Activated CD4-positive, alpha-beta T cell treated with anti-CD3 and anti-CD28 coated beads, Interleukin-2, amount 50 U/mL, for 4 hours (primary cell): ENCODE data around the gene HELZ.
"Not testable (repeated sequence)": the region's sequence is repeated elsewhere in the genome, so short reads cannot be mapped to it uniquely, and the experiment has no call there.

Experiments
- DNase-seq, 2 experiments: peaks; one replicate each; pipeline ENCODE4 v3.0.0-alpha.2; 2020

HELZ gene

DNA sequence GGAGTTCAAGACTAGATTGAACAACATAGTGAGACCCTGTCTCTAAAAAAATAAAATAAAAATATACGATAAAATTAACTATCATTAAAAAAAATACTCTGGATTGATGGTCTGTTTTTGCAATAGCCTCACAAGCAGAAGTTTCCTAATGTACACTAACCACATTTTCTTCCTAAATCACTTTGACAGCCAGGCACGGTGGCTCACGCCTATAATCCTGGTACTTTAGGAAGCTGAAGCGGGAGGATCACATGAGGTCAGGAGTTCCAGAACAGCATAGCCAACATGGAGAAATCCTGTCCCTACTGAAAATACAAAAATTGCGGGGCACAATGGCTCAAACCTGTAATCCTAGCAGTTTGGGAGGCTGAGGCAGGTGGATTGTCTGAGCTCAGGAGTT lies 64.7 kb downstream of the HELZ start:
- DNase-seq = no peak

- no peak for DNase-seq
These were observed 66.4 kb downstream of the HELZ start for GRCh38 chr17:67178555-67178954.

GRCh38 chr17:67177732-67178131 lies 67.3 kb downstream of the HELZ start:
- DNase-seq = no peak

DNA sequence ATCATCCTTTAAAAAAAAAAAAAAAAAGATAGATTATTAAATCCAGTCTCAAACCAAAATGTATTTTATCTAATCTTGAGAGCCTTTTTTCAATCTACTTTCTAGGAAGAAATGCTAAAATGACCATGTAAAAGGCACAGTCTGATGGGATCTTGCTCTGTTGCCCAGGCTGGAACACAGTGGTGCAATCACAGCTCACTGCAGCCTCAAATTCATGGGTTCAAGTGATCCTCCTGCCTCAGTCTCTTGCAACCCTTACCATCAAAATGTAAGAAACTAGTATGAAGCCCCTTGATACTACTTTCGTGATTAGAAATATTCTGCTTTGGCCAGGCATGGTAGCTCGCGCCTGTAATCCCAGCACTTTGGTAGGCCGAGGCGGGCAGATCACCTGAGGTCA lies 70.8 kb downstream of the HELZ start:
- no peak for DNase-seq

- DNase-seq = no peak
These were observed 73.4 kb downstream of the HELZ start for GRCh38 chr17:67171560-67171959.

- DNase-seq = no peak
These were observed 76.5 kb downstream of the HELZ start for GRCh38 chr17:67168496-67168895.

GRCh38 chr17:67165201-67165600 lies 79.8 kb downstream of the HELZ start:
- no peak for DNase-seq

DNA sequence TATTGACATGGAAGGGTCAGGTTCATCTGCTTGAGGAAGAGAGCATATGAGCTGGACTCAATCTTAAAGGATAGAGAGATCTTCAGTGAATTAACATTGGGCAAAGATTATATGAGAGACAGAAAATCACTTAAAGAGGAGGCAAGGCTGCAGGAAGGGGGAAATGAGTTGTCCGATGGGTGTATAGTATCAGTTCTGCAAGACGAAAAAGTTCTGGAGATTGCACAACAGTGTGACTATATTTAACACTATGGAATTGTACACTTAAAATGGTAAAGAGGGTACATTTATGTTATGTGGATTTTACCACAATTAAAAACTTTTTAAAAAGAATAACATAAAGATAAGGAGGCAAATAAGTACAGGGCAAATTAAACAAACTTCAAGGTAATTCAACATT lies 80.7 kb downstream of the HELZ start:
- no peak for DNase-seq

DNA sequence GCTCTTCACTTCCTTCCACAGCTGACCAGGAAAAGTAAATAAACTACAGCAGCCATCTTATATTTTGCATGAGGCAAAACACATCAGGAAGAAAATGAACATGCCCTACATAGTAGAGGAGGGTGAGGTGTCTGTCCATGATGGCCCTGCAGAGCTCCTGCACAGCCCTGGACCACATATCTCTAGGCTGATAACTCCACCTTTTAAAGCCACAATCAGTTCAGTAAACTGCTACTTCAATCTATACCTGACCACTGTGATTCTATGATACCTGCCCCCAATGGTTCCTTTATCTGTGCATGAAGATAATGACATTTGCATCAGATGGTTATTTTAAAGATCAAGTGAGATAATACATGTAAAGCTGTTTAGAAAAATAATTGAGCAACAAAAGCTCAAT lies 82.2 kb downstream of the HELZ start:
- DNase-seq = no peak

- DNase-seq = no peak
These were observed 83.4 kb downstream of the HELZ start for GRCh38 chr17:67161573-67161972.

DNA sequence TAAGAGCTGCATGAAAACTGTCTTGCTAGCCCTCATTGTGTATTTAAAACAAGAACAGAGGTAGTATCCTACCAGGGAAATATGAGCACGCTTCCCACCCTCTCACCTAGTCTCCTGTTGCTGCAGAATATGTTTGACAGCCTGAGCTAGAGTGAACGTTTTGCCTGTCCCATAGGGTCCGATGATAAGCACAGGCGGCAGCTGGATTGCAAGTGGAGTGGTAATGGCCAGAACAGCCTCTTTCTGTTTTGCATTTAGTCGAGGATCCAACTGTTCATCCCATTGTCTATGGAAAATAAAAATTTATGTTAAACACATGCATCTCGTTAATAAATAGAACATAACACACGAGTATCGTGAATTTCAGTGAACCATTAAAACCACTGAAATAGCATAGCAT lies 84.2 kb downstream of the HELZ start:
- no peak for DNase-seq

- DNase-seq = no peak
These were observed 87.0 kb downstream of the HELZ start for GRCh38 chr17:67157732-67158639.

DNA sequence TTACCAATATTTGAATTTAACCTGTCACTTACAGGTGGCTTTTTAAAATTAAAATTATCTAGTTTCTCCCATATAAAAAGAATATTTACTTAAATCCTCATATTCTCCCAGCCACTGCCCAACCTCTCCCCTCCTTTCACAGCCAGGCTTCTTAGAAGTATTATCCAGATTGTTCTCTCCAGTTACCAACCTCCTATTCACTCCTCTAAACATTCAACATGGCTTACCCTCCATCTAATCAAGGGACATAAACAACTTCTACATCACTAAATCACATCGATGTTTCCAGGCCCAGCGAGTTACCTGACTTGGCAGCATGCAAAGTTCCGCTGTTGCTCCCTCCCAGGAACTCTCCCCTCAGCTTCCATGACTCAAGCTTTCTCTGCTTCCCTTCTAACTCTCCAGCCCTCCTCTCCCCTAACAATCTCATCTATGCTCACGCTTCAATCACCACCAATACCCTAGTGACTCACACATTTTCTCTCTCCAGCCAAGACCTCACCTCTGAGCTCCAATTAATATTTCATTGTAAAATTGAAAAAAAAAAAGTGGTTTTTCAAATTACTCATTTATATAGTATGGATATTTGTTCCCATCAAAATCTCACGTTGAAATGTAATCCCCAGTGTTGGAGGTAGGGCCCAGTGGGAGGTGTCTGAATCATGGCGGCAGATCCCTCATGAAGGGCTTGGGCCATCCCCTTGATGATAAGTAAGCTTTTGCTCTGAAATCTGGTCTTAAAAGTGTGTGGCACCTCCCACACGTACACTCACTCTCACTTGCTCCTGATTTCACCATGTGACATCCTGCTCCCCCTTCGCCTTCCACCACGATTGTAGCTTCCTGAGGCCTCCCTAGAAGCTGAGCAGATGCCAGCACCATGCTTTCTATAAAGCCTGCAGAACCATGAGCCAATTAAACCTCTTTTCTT lies 88.5 kb downstream of the HELZ start:
- DNase-seq = no peak

GRCh38 chr17:67152824-67153223 lies 92.2 kb downstream of the HELZ start:
- DNase-seq = no peak

- DNase-seq = no peak
These were observed 93.3 kb downstream of the HELZ start for GRCh38 chr17:67151717-67152116.

GRCh38 chr17:67150826-67151225 lies 94.2 kb downstream of the HELZ start:
- DNase-seq = no peak

DNA sequence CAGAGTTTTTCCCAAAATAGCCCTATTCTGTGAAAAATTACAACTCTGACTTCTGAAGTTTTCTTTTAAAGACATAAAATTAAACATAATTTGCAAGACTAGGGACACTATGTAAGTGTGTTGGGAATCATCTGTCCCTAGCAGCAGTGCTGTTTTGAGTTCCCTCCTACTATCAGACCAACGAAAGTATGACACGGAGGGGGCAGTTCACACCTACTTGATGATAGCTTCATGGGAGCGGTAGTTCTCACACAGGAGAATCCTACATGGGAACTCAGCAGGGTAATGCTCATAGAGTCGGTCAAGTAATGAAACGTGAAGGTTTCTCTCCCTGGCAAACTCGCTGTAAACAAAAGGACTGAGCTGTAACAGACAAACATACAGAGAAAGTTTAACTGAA lies 96.6 kb downstream of the HELZ start:
- DNase-seq = no peak

GRCh38 chr17:67145183-67145805 lies 99.7 kb downstream of the HELZ start:
- no peak for DNase-seq

DNA sequence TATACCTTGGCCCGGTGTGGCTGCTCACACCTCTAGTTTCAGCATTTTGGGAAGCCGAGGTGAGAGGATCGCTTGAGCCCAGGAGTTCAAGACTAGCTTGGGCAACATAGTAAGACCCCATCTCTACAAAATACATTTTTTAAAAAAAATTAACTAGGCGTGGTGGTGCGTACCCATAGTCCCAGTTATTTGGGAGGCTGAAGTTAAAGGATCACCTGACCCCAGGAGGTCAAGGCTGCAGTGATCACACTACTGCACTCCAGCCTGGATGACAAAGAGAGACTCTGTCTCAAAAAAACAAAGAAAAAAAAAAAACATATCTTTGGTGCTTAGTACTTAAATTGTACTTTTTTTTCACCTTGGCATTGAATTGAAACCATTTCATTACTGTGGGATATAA lies 101.7 kb downstream of the HELZ start:
- DNase-seq = no peak

- DNase-seq = not testable (repeated sequence)
These were observed 103.0 kb downstream of the HELZ start for GRCh38 chr17:67142030-67142429.

GRCh38 chr17:67139784-67140665 lies 105.0 kb downstream of the HELZ start:
- no peak for DNase-seq

DNA sequence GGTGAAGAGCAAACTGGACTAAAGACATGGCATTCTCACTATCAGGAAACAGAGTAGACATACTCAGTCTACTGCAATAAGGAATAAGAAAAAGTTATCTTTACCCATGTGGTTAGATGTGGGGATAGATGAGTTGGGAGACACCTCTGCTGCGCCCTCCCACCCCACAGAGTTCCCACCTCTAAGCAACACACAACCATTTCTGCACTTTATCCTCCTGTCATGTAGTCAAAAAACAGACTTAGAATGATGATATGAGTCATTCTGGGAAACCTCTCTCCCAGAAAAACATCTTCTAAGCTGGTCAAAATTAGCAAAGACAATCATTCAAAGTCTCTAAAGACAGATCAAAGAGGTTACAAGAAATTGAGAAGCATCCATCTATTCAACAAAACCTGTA lies 105.7 kb downstream of the HELZ start:
- DNase-seq = no peak
